Glutamatergic neuron (in vitro differentiated cells): ENCODE data around the gene GJB3. TPM values are rescaled to one million over a fixed set of nuclear protein-coding genes. Genes with fewer than 3 reads are reported as not detected.

Experiments
- DNase-seq: peaks from one replicate; pipeline ENCODE4 v3.0.0; 2022
- H3K27ac Mint-ChIP-seq: one replicate; pipeline ENCODE4 v1.8.0; 2020; ENCODE audit warnings: mild to moderate bottlenecking, mixed read lengths, inconsistent platforms; ENCODE audit not compliant: unreplicated experiment
- H3K27me3 Mint-ChIP-seq: one replicate; pipeline ENCODE4 v1.8.0; 2020; ENCODE audit warnings: mild to moderate bottlenecking, moderate library complexity, mixed read lengths, inconsistent platforms; ENCODE audit not compliant: unreplicated experiment
- H3K36me3 Mint-ChIP-seq: one replicate; pipeline ENCODE4 v1.8.0; 2020; ENCODE audit warnings: mild to moderate bottlenecking, mixed read lengths, inconsistent platforms; ENCODE audit not compliant: unreplicated experiment
- H3K4me1 Mint-ChIP-seq: one replicate; pipeline ENCODE4 v1.8.0; 2020; ENCODE audit warnings: mild to moderate bottlenecking, low read depth, mixed read lengths, inconsistent platforms; ENCODE audit not compliant: unreplicated experiment
- H3K4me3 Mint-ChIP-seq: one replicate; pipeline ENCODE4 v1.8.0; 2020; ENCODE audit warnings: mild to moderate bottlenecking, mixed read lengths, inconsistent platforms; ENCODE audit not compliant: unreplicated experiment
- H3K9me3 Mint-ChIP-seq: one replicate; pipeline ENCODE4 v1.8.0; 2020; ENCODE audit warnings: mild to moderate bottlenecking, moderate library complexity, mixed read lengths, inconsistent platforms; ENCODE audit not compliant: unreplicated experiment
- total RNA-seq: library from RNA; stranded (reverse); fragmentation: NEBNext Ultra II Directional; extraction: Animal tissue kit (Norgen Biotek cat#: 25700); gene quantifications from one replicate; pipeline ENCODE4 v1.2.1, GENCODE V29; 2021; ENCODE audit not compliant: unreplicated experiment
- TF ChIP-seq, protein P1 (sequence below): fragments of 200-600 bp; sonication (generic); IDR thresholded peaks from one replicate; pipeline ENCODE4 v1.5.0; 2021; ENCODE audit not compliant: partially characterized antibody, unreplicated experiment

GJB3 gene
- total RNA-seq, 1 donor from 2014 or later, result not detected

DNA sequence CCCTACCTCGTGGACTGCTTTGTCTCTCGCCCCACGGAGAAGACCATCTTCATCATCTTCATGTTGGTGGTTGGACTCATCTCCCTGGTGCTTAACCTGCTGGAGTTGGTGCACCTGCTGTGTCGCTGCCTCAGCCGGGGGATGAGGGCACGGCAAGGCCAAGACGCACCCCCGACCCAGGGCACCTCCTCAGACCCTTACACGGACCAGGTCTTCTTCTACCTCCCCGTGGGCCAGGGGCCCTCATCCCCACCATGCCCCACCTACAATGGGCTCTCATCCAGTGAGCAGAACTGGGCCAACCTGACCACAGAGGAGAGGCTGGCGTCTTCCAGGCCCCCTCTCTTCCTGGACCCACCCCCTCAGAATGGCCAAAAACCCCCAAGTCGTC lies 13.8 kb downstream of the GJB3 start:
- Mint-ChIP-seq H3K27me3 (peaks cover 22% of the 10 kb centered on the region), H3K4me3 (no peak overlapping the region), H3K27ac (no peak overlapping the region), H3K4me1 (peaks cover 5% of the 10 kb centered on the region), H3K9me3 (peaks cover 9% of the 10 kb centered on the region), H3K36me3 (peaks cover 8% of the 10 kb centered on the region)
- TF ChIP-seq, protein P1, sequence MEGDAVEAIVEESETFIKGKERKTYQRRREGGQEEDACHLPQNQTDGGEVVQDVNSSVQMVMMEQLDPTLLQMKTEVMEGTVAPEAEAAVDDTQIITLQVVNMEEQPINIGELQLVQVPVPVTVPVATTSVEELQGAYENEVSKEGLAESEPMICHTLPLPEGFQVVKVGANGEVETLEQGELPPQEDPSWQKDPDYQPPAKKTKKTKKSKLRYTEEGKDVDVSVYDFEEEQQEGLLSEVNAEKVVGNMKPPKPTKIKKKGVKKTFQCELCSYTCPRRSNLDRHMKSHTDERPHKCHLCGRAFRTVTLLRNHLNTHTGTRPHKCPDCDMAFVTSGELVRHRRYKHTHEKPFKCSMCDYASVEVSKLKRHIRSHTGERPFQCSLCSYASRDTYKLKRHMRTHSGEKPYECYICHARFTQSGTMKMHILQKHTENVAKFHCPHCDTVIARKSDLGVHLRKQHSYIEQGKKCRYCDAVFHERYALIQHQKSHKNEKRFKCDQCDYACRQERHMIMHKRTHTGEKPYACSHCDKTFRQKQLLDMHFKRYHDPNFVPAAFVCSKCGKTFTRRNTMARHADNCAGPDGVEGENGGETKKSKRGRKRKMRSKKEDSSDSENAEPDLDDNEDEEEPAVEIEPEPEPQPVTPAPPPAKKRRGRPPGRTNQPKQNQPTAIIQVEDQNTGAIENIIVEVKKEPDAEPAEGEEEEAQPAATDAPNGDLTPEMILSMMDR, result no peak
- no peak for DNase-seq

DNA sequence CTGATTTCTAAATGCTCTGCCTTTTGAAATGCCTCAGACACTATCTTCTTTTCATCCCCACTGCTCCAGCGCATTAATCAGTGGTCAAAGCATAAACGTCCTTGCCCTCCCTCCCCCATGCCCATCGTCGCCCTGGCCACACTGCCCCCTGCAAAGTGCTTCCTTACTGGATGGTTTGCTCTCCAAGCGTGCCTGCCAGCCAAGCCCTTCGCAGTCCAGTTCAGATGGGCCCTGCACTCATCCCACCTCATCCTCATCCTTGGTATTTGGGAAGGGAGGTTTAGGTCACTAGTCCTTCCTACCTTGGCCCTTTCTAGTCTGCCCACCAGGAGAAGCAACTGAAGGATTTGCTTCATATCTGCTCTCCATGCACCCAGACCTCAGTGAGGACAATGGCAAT lies 14.9 kb downstream of the GJB3 start:
- DNase-seq, result no peak
- Mint-ChIP-seq H3K9me3 (peaks cover 6% of the 10 kb centered on the region), H3K27me3 (peaks cover 20% of the 10 kb centered on the region), H3K4me1 (peaks cover 5% of the 10 kb centered on the region), H3K36me3 (peaks cover 8% of the 10 kb centered on the region), H3K4me3 (no peak overlapping the region), H3K27ac (no peak overlapping the region)
- TF ChIP-seq, protein P1, result no peak

DNA sequence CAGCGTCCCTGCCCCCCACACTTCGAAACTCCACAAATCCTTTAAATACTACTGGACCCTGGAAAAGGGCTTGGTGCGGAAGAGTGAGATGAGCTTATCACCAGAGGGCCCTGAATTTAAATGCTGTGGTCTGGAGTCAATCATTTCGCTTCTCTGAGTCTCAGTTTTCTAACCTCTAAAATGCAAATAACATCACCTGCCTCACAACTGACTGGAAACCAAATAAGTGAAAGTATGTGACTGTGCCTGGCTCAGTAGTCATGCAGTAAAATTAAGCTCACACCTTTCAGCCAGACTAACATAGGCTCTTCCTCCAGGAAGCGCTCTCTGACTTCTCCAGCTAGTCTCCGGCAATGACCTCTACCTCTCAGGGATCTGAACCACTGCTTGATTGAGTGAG lies 16.0 kb downstream of the GJB3 start:
- no peak for DNase-seq
- no peak overlapping the region for H3K27ac Mint-ChIP-seq
- peaks cover 19% of the 10 kb centered on the region for H3K27me3 Mint-ChIP-seq
- TF ChIP-seq, protein P1, result no peak
- peaks cover 8% of the 10 kb centered on the region for H3K36me3 Mint-ChIP-seq
- peaks cover 4% of the 10 kb centered on the region for H3K9me3 Mint-ChIP-seq
- peaks cover 4% of the 10 kb centered on the region for H3K4me1 Mint-ChIP-seq
- H3K4me3 Mint-ChIP-seq, result no peak overlapping the region

DNA sequence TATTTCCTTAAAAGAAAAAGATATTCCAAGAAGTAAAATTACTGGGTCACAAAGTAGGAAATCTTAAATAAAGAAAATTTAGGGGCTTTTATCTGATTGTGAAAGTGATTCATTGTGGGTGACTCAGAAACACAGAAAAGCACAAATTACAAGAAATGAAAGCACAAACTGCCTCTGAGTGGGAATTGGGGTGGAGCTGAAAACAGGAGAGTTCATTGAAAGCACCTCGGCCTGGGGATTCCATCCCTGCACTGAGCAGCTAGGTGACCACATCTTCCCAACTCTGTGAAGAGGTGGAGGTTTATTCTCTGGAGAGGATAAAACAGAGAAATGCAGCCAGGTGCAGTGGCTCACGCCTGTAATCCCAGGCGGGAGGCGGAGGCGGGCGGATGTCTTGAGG lies 19.2 kb downstream of the GJB3 start:
- Mint-ChIP-seq H3K9me3 (peaks cover 4% of the 10 kb centered on the region), H3K36me3 (peaks cover 20% of the 10 kb centered on the region), H3K27ac (no peak overlapping the region), H3K27me3 (peaks cover 7% of the 10 kb centered on the region), H3K4me1 (peaks cover 1% of the 10 kb centered on the region), H3K4me3 (no peak overlapping the region)
- no peak for DNase-seq
- TF ChIP-seq, protein P1, result no peak

DNA sequence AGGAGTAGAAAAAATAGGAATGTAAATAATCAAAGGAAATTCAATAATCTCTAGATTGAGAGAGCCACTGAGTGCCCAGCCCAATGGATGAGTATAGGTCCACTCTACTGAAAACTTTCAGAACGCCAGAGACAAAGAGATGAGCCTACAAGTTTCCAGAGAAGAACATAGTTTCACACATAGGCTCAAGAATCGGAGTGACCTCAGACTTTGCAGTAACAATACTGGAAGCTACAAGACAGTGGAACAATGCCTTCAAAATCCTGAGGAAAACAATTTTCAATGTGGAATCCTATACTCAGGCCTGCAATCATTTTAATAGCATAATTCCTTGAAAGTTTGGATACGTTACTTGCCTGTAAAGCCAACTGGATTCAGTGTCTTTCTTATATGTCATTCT lies 22.8 kb downstream of the GJB3 start:
- Mint-ChIP-seq H3K9me3 (no peaks in the 10 kb centered on the region), H3K36me3 (peaks cover 19% of the 10 kb centered on the region), H3K27me3 (no peaks in the 10 kb centered on the region), H3K4me1 (peaks cover 5% of the 10 kb centered on the region), H3K27ac (no peak overlapping the region), H3K4me3 (no peak overlapping the region)
- no peak for DNase-seq
- TF ChIP-seq, protein P1, result no peak
